NCI-H1048 (cell line): Measurements from ENCODE around the gene SUPT5H.

Experiments used
- DNase-seq: peaks from one replicate; lab custom pipeline; 2025; lab: John Stamatoyannopoulos, UW

SUPT5H gene

DNA sequence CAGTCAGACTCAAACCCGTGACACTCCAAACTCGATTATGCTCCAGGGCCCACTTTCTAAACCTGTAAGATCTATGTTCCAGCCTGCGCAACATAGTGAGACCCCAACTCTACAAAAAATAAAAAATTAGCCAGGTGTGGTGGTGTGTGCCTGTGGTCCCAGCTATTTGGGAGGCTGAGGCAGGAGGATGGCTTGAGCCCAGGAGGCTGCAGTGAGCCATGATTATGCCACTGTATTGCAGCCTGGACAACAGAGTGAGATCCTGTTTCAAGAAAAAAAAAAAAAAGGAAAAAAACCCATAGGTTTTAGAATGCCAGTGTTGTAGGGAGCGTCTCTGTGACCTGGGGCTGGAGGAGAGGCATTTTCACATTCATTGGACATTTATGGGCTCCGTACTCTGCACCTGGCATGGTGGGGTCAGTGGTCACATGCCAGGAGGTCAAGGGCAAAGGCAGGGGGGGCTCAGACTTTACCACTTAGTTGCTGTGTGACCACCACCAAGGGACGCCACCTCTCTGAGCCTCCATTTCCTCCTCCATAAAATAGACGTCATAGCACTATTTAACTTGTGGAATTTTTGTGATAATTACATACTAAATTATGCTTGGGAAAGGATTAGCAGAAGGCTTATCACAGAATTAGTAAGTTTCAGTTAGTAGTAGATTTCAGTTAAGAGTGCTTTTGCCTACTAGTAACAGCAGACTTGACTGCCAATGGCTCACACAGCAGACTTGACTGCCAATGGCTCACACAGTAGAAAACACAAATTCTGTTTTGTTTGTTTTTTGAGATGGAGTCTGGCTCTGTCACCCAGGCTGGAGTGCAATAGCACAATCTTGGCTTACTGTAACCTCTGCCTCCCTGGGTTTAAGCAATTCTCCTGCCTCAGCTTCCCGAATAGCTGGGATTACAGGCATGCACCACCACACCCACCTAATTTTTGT lies 75.4 kb downstream of the SUPT5H start:
- no peak for DNase-seq

- DNase-seq, result no peak
Observed at GRCh38 chr19:39524495-39524894, 79.1 kb downstream of the SUPT5H start.

DNA sequence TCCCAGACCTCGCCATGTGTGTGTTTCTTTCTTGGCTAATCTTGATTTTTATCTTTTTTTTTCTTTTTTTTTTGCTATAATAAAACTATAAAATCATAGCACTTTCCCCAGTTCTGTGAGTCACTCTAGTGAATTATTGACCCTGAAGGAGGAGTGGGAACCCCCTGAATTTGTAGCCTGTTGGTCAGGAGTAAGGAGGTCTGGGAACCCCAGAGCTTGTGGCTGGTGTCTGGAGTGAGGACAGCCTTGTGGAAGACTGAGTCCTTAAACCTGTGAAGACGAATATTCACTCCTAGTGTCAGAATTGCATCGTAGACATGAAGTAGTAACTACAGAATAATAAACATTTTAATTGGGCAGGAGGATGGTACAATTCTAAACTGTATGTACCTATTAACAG lies 79.8 kb downstream of the SUPT5H start:
- no peak for DNase-seq
